Endothelial cell of umbilical vein (primary cell): Measurements from ENCODE around the gene HMGCS1. TPM values are rescaled to one million over a fixed set of nuclear protein-coding genes. Genes with fewer than 3 reads are reported as not detected.

Source experiments
- BruUV-seq: library from RNA; stranded (reverse); fragments of 400-500 nt; replicated peaks from 2 replicates; lab custom pipeline; 2021; lab: Mats Ljungman, UMichigan
- CTCF ChIA-PET: fragments of 300-600, 350-600 bp; sonication (Branson Sonifier 250); formaldehyde crosslinking; loops from one replicate; lab custom pipeline; 2021; ENCODE audit warnings: antibody characterized with exemption, inconsistent platforms; lab: Charles Lee
- POLR2A ChIA-PET: fragments of 300-600, 350-600 bp; sonication (Branson Sonifier 250); formaldehyde crosslinking; loops from one replicate; lab custom pipeline; 2021; ENCODE audit warnings: antibody characterized with exemption, inconsistent platforms; lab: Charles Lee
- DNase-seq: peaks from one replicate; pipeline ENCODE4 v3.0.0-alpha.2; 2011; ENCODE audit warnings: low read depth, low spot score
- FAIRE-seq: peaks from 2 replicates; lab custom pipeline; 2011; peaks lifted over from hg19 to GRCh38; lab: Jason Lieb, UNC
- H2AFZ ChIP-seq: 2 replicates; pipeline ENCODE4 v1.6.0; 2012; ENCODE audit warnings: low read depth, low read length, control low read depth, inconsistent platforms
- H3K27ac ChIP-seq: 2 replicates; pipeline ENCODE4 v1.5.1; 2011; ENCODE audit warnings: low read depth, mild to moderate bottlenecking, control low read depth, low read length, moderate library complexity; ENCODE audit not compliant: insufficient read depth
- H3K27me3 ChIP-seq, 2 experiments: 2 replicates each; pipeline versions ENCODE4 v1.6.0 to v1.6.1; 2011; ENCODE audit warnings: low read length in 2 of 2, mixed read lengths in 1 of 2; ENCODE audit not compliant: control insufficient read depth in 2 of 2, insufficient read depth in 2 of 2
- H3K36me3 ChIP-seq, 2 experiments: 2 replicates in 1 of 2; 3 replicates in 1 of 2; pipeline ENCODE4 v1.5.1; 2011; ENCODE audit warnings: low read length in 2 of 2, mild to moderate bottlenecking in 1 of 2, moderate library complexity in 1 of 2; ENCODE audit not compliant: control insufficient read depth in 2 of 2, insufficient read depth in 2 of 2; ENCODE audit errors: extremely low read depth in 1 of 2
- H3K4me1 ChIP-seq: 3 replicates; pipeline ENCODE4 v1.5.1; 2011; ENCODE audit warnings: mild to moderate bottlenecking, low read length; ENCODE audit not compliant: control insufficient read depth, insufficient read depth; ENCODE audit errors: extremely low read depth
- H3K4me2 ChIP-seq: 2 replicates; pipeline ENCODE4 v1.6.1; 2011; ENCODE audit warnings: low read length, control low read depth, mixed read lengths; ENCODE audit not compliant: insufficient read depth
- H3K4me3 ChIP-seq, 3 experiments: fragments of 200-600 bp in 1 of 3; sonication (generic), shearing (Covaris generic) in 1 of 3; replicated peaks in 1 of 3; 2 replicates each; pipeline ENCODE4 v1.5.1; 2011 to 2016; ENCODE audit warnings: control low read depth in 3 of 3, low read length in 3 of 3, mild to moderate bottlenecking in 2 of 3, inconsistent platforms in 1 of 3, low read depth in 1 of 3, moderate library complexity in 1 of 3; ENCODE audit not compliant: insufficient read depth in 1 of 3
- H3K79me2 ChIP-seq: 2 replicates; pipeline ENCODE4 v1.6.0; 2012; ENCODE audit warnings: low read length, inconsistent platforms; ENCODE audit not compliant: control insufficient read depth, insufficient read depth
- H3K9ac ChIP-seq: replicated peaks from 2 replicates; pipeline ENCODE3; 2011; ENCODE audit warnings: low read length, control low read depth; ENCODE audit not compliant: insufficient read depth; ENCODE audit errors: extremely low read depth
- H3K9me1 ChIP-seq: replicated peaks from 3 replicates; pipeline ENCODE4 v1.6.0; 2011; ENCODE audit warnings: mild to moderate bottlenecking, low read length; ENCODE audit not compliant: control insufficient read depth, insufficient read depth; ENCODE audit errors: extremely low read depth
- H3K9me3 ChIP-seq: replicated peaks from 2 replicates; pipeline ENCODE4 v1.5.1; 2012; ENCODE audit warnings: low read length, inconsistent platforms; ENCODE audit not compliant: control insufficient read depth, insufficient read depth
- H4K20me1 ChIP-seq: replicated peaks from 2 replicates; pipeline ENCODE3; 2011; ENCODE audit warnings: mild to moderate bottlenecking, low read length; ENCODE audit not compliant: control insufficient read depth, insufficient read depth; ENCODE audit errors: extremely low read depth
- CTCF ChIP-seq, 2 donors: IDR thresholded peaks; 1 replicate in 1 of 2; 2 replicates in 1 of 2; pipeline ENCODE4 v1.5.1; 2011; ENCODE audit warnings: low read length in 2 of 2, mild to moderate bottlenecking in 2 of 2, moderate library complexity in 2 of 2, control low read depth in 1 of 2, inconsistent platforms in 1 of 2, low read depth in 1 of 2; ENCODE audit not compliant: insufficient read depth in 1 of 2; ENCODE audit errors: extremely low read depth in 1 of 2
- EZH2 ChIP-seq: IDR thresholded peaks from 2 replicates; pipeline ENCODE4 v1.6.1; 2012; ENCODE audit warnings: borderline replicate concordance, low read depth, mild to moderate bottlenecking, moderate library complexity, low read length, inconsistent platforms; ENCODE audit not compliant: severe bottlenecking
- FOS ChIP-seq: IDR thresholded peaks from 2 replicates; pipeline ENCODE4 v1.6.1; 2011; ENCODE audit warnings: mild to moderate bottlenecking, low read length, moderate library complexity, borderline replicate concordance; ENCODE audit not compliant: insufficient read depth
- GATA2 ChIP-seq: IDR thresholded peaks from 2 replicates; pipeline ENCODE4 v1.7.0; 2011; ENCODE audit warnings: low read depth, mild to moderate bottlenecking, moderate library complexity, mixed read lengths, low read length; ENCODE audit not compliant: insufficient read length, insufficient read depth
- JUN ChIP-seq: IDR thresholded peaks from 2 replicates; pipeline ENCODE4 v1.6.1; 2011; ENCODE audit warnings: borderline replicate concordance, low read depth; ENCODE audit not compliant: insufficient read length, insufficient read depth
- MAX ChIP-seq: IDR thresholded peaks from 2 replicates; pipeline ENCODE4 v1.6.1; 2011; ENCODE audit not compliant: insufficient read depth, insufficient read length
- MYC ChIP-seq: IDR thresholded peaks from one replicate; pipeline ENCODE4 v1.6.1; 2011; ENCODE audit warnings: mild to moderate bottlenecking, low read depth, low read length
- POLR2A ChIP-seq: IDR thresholded peaks from 2 replicates; pipeline ENCODE4 v1.6.1; 2012; ENCODE audit warnings: low read depth, mild to moderate bottlenecking, control low read depth, low read length
- POLR2AphosphoS5 ChIP-seq: IDR thresholded peaks from 2 replicates; pipeline ENCODE4 v1.6.1; 2012; ENCODE audit warnings: low read depth, mild to moderate bottlenecking, control low read depth, low read length, moderate library complexity; ENCODE audit not compliant: insufficient read depth
- dilution Hi-C: fragments of 300-500 bp; cut with MboI; formaldehyde crosslinking; loops from one replicate; pipeline ENCODE4 v1.15.0; 2019; ENCODE audit warnings: low sequenced_read_pairs; ENCODE audit not compliant: extremely low pct_ligation_motif_present
- intact Hi-C: fragments of 100-400 bp; cut with micrococcal nuclease; formaldehyde crosslinking; loops from one replicate; pipeline ENCODE4 v1.10.0; 2022
- polyA plus RNA-seq, 4 experiments: library from polyadenylated mRNA; depleted of rRNA in 3 of 4; stranded (reverse) in 3 of 4; unstranded in 1 of 4; fragments of >200 nt; gene quantifications; 2 replicates each; pipeline versions ENCODE4 v1.2.1 to v1.2.3, GENCODE V29; 2011 to 2012; ENCODE audit warnings: missing spikeins in 1 of 4
- total RNA-seq: library from RNA; stranded (reverse); gene quantifications from 2 replicates; pipeline ENCODE4 v1.2.3, GENCODE V29; 2021

HMGCS1 gene
- total and polyA plus RNA-seq, 2 donors (not counting 3 experiments of a cell fraction or from before 2014, with no cell fraction given): 43.3 to 133 TPM

GRCh38 chr5:43273552-43273951, 39.7 kb downstream of the HMGCS1 start:
- no peak overlapping the region for H3K4me3 ChIP-seq
- H3K9ac ChIP-seq: no peak overlapping the region
- no peaks in the 10 kb centered on the region for H3K79me2 ChIP-seq
- no peaks in the 10 kb centered on the region for H3K9me1 ChIP-seq
- ChIA-PET CTCF (no interaction called here), POLR2A (no interaction called here)
- no peak overlapping the region for H3K27ac ChIP-seq
- FAIRE-seq: no peak
- no peak overlapping the region for H2AFZ ChIP-seq
- TF ChIP-seq JUN (no peak), POLR2A (no peak), MAX (no peak), CTCF (IDR thresholded peaks at IDR 0.05; ENCODE audit: extremely low read depth in 1 of 2, insufficient read depth in 1 of 2, low read depth in 1 of 2, low read length in 2 of 2) (no peak), POLR2AphosphoS5 (no peak), GATA2 (no peak), FOS (no peak), EZH2 (no peak), MYC (no peak)
- peaks cover 3 to 8% of the 10 kb centered on the region in 2 experiments for H3K27me3 ChIP-seq
- no peaks in the 10 kb centered on the region for H4K20me1 ChIP-seq
- dilution Hi-C loops (no loop called here), intact Hi-C loops (no loop called here)
- no peaks in the 10 kb centered on the region for H3K4me1 ChIP-seq
- H3K9me3 ChIP-seq: no peaks in the 10 kb centered on the region
- no TSS peak for BruUV-seq
- H3K4me2 ChIP-seq: no peak overlapping the region
- no peaks in the 10 kb centered on the region for H3K36me3 ChIP-seq
- DNase-seq: no peak
